ENCODE data around the gene BRSK2. TPM values are rescaled to one million over a fixed set of nuclear protein-coding genes. Genes with fewer than 3 reads are reported as not detected.

BRSK2 gene
- total RNA-seq, 4 donors from 2014 or later = 0.24 to 0.81 TPM; not detected in 2

DNA sequence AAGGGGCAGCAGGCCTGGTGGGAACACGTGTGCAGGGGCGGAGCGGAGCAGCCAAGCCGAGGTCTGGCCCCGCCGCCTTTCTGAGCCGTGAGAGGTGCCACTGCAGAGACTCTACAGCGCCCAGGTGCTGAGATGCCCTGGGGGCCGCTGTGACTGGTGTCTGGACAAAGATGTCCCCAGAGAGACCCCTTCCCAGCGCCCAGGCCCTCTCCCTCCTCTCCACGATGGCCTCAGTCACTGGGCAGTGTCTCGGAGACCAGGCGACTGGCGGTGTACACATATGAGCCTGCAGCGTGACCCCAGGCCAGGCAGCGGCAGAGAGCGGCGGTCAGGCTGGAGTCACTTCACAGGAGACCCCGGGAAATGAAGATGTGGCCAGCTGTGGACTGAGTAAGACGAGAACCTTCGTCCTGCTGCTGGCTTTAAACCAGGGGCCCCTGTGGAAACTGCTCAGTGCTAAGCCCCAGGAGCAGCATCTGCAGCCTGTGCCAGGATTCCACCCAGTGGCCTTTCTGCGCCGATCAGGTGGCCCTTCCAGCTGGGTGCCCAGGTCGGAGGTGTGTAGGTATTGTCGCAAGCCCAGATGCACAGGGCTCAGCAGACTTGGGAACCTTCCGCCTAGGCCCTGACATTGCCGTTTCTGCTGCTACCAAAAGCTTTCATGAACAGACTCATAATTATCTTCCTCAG is 62.2 kb downstream of the BRSK2 start:
- H3K27ac ChIP-seq = no peak overlapping the region
- H3K9me3 ChIP-seq = no peaks in the 10 kb centered on the region
- TF ChIP-seq POLR2A (IDR thresholded peaks at IDR 0.05) = no peak
- TF ChIP-seq, protein P1, sequence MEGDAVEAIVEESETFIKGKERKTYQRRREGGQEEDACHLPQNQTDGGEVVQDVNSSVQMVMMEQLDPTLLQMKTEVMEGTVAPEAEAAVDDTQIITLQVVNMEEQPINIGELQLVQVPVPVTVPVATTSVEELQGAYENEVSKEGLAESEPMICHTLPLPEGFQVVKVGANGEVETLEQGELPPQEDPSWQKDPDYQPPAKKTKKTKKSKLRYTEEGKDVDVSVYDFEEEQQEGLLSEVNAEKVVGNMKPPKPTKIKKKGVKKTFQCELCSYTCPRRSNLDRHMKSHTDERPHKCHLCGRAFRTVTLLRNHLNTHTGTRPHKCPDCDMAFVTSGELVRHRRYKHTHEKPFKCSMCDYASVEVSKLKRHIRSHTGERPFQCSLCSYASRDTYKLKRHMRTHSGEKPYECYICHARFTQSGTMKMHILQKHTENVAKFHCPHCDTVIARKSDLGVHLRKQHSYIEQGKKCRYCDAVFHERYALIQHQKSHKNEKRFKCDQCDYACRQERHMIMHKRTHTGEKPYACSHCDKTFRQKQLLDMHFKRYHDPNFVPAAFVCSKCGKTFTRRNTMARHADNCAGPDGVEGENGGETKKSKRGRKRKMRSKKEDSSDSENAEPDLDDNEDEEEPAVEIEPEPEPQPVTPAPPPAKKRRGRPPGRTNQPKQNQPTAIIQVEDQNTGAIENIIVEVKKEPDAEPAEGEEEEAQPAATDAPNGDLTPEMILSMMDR (IDR thresholded peaks at IDR 0.05 in 4 of 5, conservative IDR thresholded peaks at IDR 0.05 in 1 of 5) = no peak
- DNase-seq (no peak), ATAC-seq (no peak)
- intact Hi-C loops (cut with DNase I; ENCODE audit: low total_unique reads) (no loop called here), in situ Hi-C loops (cut with MboI; ENCODE audit: low sequenced_read_pairs in 4 of 4) (no loop called here)
- peaks cover 0 to 20% (median 2%) of the 10 kb centered on the region in 3 donors for H3K27me3 ChIP-seq
- H3K36me3 ChIP-seq = no peaks in the 10 kb centered on the region
- H3K4me3 ChIP-seq = no peak overlapping the region
- peaks cover 0 to 5% of the 10 kb centered on the region in 2 donors for H3K4me1 ChIP-seq

DNA sequence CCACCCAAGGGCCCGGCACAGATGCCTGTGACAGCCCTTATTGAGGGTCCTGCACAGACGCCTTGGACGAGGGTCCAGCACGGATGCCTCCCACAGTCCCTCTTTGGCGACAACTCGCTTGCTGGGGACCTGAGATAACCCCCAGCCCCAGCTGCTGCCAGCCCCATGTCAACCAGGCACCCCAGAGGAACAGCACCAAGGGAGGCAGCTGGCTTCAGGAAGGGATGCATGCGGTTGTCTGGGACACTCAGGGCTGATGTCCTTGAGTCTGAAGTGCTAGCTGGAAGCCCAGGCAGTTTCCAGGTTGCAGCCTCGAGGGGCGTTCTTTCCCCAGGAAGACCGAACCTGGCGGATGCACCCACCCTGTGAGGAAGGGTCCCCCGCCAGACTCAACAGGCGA is 63.0 kb downstream of the BRSK2 start:
- ATAC-seq (no peak), DNase-seq (no peak)
- in situ Hi-C loops (cut with MboI; ENCODE audit: low sequenced_read_pairs in 4 of 4) (no loop called here), intact Hi-C loops (cut with DNase I; ENCODE audit: low total_unique reads) (loop anchor here (1.0 kb wide), 1 partner anchor 63 kb away; no protein-coding TSS in a partner anchor)
- no peak overlapping the region for H3K4me3 ChIP-seq
- no peak overlapping the region for H3K27ac ChIP-seq
- peaks cover 0 to 5% of the 10 kb centered on the region in 2 donors for H3K4me1 ChIP-seq
- TF ChIP-seq, protein P1 (IDR thresholded peaks at IDR 0.05 in 4 of 5, conservative IDR thresholded peaks at IDR 0.05 in 1 of 5) = no peak
- no peak for TF ChIP-seq POLR2A (IDR thresholded peaks at IDR 0.05)
- no peaks in the 10 kb centered on the region for H3K9me3 ChIP-seq
- peaks cover 0 to 20% (median 2%) of the 10 kb centered on the region in 3 donors for H3K27me3 ChIP-seq
- H3K36me3 ChIP-seq = no peaks in the 10 kb centered on the region

DNA sequence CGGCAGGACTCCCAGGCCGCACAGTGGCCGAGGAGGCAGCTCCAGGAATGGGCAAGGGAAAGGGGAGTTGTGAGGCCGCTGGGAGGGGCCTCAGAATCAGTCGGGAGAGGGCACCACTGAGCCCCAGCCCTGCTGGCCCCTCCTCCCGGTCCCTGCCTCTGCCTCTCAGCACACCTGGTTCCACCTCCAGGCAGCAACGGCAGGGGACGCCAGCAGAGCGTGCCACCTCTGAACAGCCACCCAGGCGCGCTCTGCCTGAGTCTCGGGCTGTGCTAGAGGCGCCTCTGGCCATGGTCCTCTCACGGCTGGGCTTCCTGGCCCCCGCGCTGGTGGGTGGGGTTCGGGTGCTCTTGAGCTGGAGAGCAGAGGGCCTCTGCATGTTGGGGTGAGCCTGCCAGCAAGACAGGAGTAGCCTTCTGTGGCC is 63.9 kb downstream of the BRSK2 start:
- H3K27me3 ChIP-seq = peaks cover 0 to 20% (median 2%) of the 10 kb centered on the region in 3 donors
- no peak overlapping the region for H3K4me3 ChIP-seq
- ATAC-seq = no peak
- in situ Hi-C loops (cut with MboI; ENCODE audit: low sequenced_read_pairs in 4 of 4) = no loop called here
- no peak for DNase-seq
- intact Hi-C loops (cut with DNase I; ENCODE audit: low total_unique reads) = loop anchor here (1.0 kb wide), 1 partner anchor 62 kb away; no protein-coding TSS in a partner anchor
- TF ChIP-seq, protein P1 (IDR thresholded peaks at IDR 0.05 in 4 of 5, conservative IDR thresholded peaks at IDR 0.05 in 1 of 5) = peak in 4 of 5 experiments; percentile 20 to 55 (median 35)
- no peak for TF ChIP-seq POLR2A (IDR thresholded peaks at IDR 0.05)
- H3K9me3 ChIP-seq = no peaks in the 10 kb centered on the region
- peaks cover 0 to 5% of the 10 kb centered on the region in 2 donors for H3K4me1 ChIP-seq
- H3K36me3 ChIP-seq = no peaks in the 10 kb centered on the region
- no peak overlapping the region for H3K27ac ChIP-seq

DNA sequence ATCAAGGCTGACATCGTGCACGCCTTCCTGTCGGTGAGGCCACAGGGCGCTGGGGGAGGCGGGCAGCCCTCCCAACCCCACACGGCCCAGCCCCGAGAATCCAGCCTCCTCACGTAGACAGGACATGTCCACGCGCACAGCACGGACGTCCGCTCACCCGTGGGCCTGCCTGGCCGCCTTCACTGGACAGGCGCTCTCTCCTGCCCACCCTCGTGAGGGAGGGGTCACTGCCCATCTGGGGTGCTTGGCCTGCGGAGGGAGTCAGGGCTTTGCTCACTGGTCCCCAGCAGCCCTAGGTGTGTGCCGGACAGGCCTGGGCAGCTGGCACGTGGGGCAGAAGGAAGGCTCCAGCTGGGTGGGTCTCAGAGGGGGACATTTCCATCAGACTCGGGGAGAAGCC is 64.8 kb downstream of the BRSK2 start:
- Histone ChIP-seq H3K36me3 (no peaks in the 10 kb centered on the region), H3K27ac (no peak overlapping the region), H3K4me3 (no peak overlapping the region), H3K27me3 (peaks cover 0 to 20% (median 2%) of the 10 kb centered on the region in 3 donors), H3K9me3 (no peaks in the 10 kb centered on the region), H3K4me1 (peaks cover 0 to 5% of the 10 kb centered on the region in 2 donors)
- in situ Hi-C loops (cut with MboI; ENCODE audit: low sequenced_read_pairs in 4 of 4) (no loop called here), intact Hi-C loops (cut with DNase I; ENCODE audit: low total_unique reads) (no loop called here)
- DNase-seq (no peak), ATAC-seq (no peak)
- TF ChIP-seq, protein P1 (IDR thresholded peaks at IDR 0.05 in 4 of 5, conservative IDR thresholded peaks at IDR 0.05 in 1 of 5) = no peak
- no peak for TF ChIP-seq POLR2A (IDR thresholded peaks at IDR 0.05)
